Right lobe of liver (tissue), 6 donors: ENCODE measurements around the gene FRMPD4. TPM values are rescaled to one million over a fixed set of nuclear protein-coding genes. Genes with fewer than 3 reads are reported as not detected.

ENCODE experiments used
- ATAC-seq, 4 donors: fragments of 200-7000 bp; cut with Tn5 transposase; one replicate each; pipeline ENCODE4 v1.9.1; 2020; ENCODE audit warnings: mild to moderate bottlenecking in 4 of 4, moderate library complexity in 4 of 4
- DNase-seq, 3 donors: peaks; one replicate each; pipeline ENCODE4 v3.0.0-alpha.2; 2020
- H3K27ac ChIP-seq, 3 donors: fragments of 200-600 bp; one replicate each; pipeline ENCODE4 v1.8.0; 2022
- H3K27me3 ChIP-seq, 2 donors: fragments of 200-600 bp; one replicate each; pipeline ENCODE4 v1.8.0; 2022
- H3K36me3 ChIP-seq, 4 donors: fragments of 200-600 bp; sonication (generic) in 1 of 4; one replicate each; pipeline versions ENCODE4 v1.5.1 to v1.8.0; 2017 to 2022; ENCODE audit warnings: control low read depth in 1 of 4
- H3K4me1 ChIP-seq, 4 donors: fragments of 200-600 bp; sonication (generic) in 1 of 4; one replicate each; pipeline versions ENCODE4 v1.5.1 to v1.8.0; 2017 to 2022; ENCODE audit warnings: control low read depth in 1 of 4
- H3K4me3 ChIP-seq, 3 donors: fragments of 200-600 bp; one replicate each; pipeline ENCODE4 v1.8.0; 2022
- H3K9me3 ChIP-seq, 4 donors: fragments of 200-600 bp; sonication (generic) in 1 of 4; one replicate each; pipeline versions ENCODE4 v1.5.1 to v1.8.0; 2017 to 2022; ENCODE audit warnings: control low read depth in 1 of 4
- POLR2A ChIP-seq: fragments of 450-650 bp; IDR thresholded peaks from one replicate; pipeline ENCODE4 v1.6.1; 2017; ENCODE audit warnings: antibody characterized with exemption, mild to moderate bottlenecking
- WGBS: methylation state at CpG from one replicate; pipeline ENCODE4 v1.1.6; 2018; ENCODE audit warnings: low coverage, low lambda C conversion rate; ENCODE audit not compliant: insufficient coverage; ENCODE audit errors: missing lambda C conversion rate; 5-methylcytosine and 5-hydroxymethylcytosine counted together
- intact Hi-C, 2 donors: fragments of 100-400 bp; cut with DNase I; formaldehyde crosslinking; loops; one replicate each; pipeline versions ENCODE4 v1.11.2 to v1.14.1; 2022
- total RNA-seq, 6 experiments: library from RNA; depleted of rRNA in 2 of 6; stranded (reverse); fragments of >200 nt in 2 of 6; fragmentation: NEBNext Ultra II Directional in 3 of 6; extraction: Animal tissue kit (Norgen Biotek cat#: 25700) in 3 of 6; gene quantifications; one replicate each; pipeline versions ENCODE4 v1.1.0 to v1.2.4, GENCODE V29; 2016 to 2023
- TF ChIP-seq, protein P1 (sequence below), 4 donors: fragments of 200-600 bp in 3 of 4; fragments of 450-650 bp in 1 of 4; IDR thresholded peaks; one replicate each; pipeline versions ENCODE4 v1.5.1 to v1.8.0; 2016 to 2022; ENCODE audit warnings: antibody characterized with exemption in 4 of 4, mild to moderate bottlenecking in 2 of 4
- donor health status: DM: no; HTN: yes; CAD: no.
- donor health status: DM: no; HTN: no; CAD: no.
- donor health status: DM: no; HTN: no; CAD: no.
- donor health status: DM: no; HTN: yes; CAD: no.
- donor health status: DM: no; HTN: yes; CAD: no.

FRMPD4 gene
- total RNA-seq, 6 experiments from 2014 or later: 0.05 to 0.12 (median 0.06) TPM; not detected in 3

GRCh38 chrX:12567857-12568256 is 429.6 kb downstream of the FRMPD4 start:
- H3K4me3 ChIP-seq: no peak overlapping the region
- peak in 1 of 4 donors; percentile 35 for ATAC-seq
- TF ChIP-seq POLR2A: no peak
- TF ChIP-seq, protein P1, sequence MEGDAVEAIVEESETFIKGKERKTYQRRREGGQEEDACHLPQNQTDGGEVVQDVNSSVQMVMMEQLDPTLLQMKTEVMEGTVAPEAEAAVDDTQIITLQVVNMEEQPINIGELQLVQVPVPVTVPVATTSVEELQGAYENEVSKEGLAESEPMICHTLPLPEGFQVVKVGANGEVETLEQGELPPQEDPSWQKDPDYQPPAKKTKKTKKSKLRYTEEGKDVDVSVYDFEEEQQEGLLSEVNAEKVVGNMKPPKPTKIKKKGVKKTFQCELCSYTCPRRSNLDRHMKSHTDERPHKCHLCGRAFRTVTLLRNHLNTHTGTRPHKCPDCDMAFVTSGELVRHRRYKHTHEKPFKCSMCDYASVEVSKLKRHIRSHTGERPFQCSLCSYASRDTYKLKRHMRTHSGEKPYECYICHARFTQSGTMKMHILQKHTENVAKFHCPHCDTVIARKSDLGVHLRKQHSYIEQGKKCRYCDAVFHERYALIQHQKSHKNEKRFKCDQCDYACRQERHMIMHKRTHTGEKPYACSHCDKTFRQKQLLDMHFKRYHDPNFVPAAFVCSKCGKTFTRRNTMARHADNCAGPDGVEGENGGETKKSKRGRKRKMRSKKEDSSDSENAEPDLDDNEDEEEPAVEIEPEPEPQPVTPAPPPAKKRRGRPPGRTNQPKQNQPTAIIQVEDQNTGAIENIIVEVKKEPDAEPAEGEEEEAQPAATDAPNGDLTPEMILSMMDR (IDR thresholded peaks at IDR 0.05): peak; percentile 34 to 76 (median 60)
- H3K4me1 ChIP-seq: no peaks in the 10 kb centered on the region
- H3K27ac ChIP-seq: no peak overlapping the region
- intact Hi-C loops: no loop called here
- no peak for DNase-seq
- H3K9me3 ChIP-seq: no peaks in the 10 kb centered on the region
- no peaks in the 10 kb centered on the region for H3K36me3 ChIP-seq
- 17% methylated on average over 2 of the region's 2 CpGs for WGBS
- no peaks in the 10 kb centered on the region for H3K27me3 ChIP-seq

- no peaks in the 10 kb centered on the region for H3K4me1 ChIP-seq
- no peak for ATAC-seq
- 38% methylated on average over 4 of the region's 4 CpGs for WGBS
- no peak overlapping the region for H3K27ac ChIP-seq
- no peak overlapping the region for H3K4me3 ChIP-seq
- no peak for DNase-seq
- intact Hi-C loops: no loop called here
- H3K36me3 ChIP-seq: no peaks in the 10 kb centered on the region
- no peak for TF ChIP-seq POLR2A
- TF ChIP-seq, protein P1 (IDR thresholded peaks at IDR 0.05): no peak
- H3K9me3 ChIP-seq: no peaks in the 10 kb centered on the region
- H3K27me3 ChIP-seq: peaks cover 0 to 5% of the 10 kb centered on the region in 2 donors
Measured at GRCh38 chrX:12570859-12571501, 432.7 kb downstream of the FRMPD4 start.

- no peak for ATAC-seq
- Histone ChIP-seq H3K36me3 (no peaks in the 10 kb centered on the region), H3K4me3 (no peak overlapping the region), H3K27me3 (peaks cover 0 to 3% of the 10 kb centered on the region in 2 donors), H3K4me1 (no peaks in the 10 kb centered on the region), H3K9me3 (no peaks in the 10 kb centered on the region), H3K27ac (no peak overlapping the region)
- 54% methylated on average over 5 of the region's 5 CpGs for WGBS
- no peak for TF ChIP-seq POLR2A
- TF ChIP-seq, protein P1 (IDR thresholded peaks at IDR 0.05): no peak
- intact Hi-C loops: no loop called here
- no peak for DNase-seq
Measured at GRCh38 chrX:12579311-12579710, 441.0 kb downstream of the FRMPD4 start.

DNA sequence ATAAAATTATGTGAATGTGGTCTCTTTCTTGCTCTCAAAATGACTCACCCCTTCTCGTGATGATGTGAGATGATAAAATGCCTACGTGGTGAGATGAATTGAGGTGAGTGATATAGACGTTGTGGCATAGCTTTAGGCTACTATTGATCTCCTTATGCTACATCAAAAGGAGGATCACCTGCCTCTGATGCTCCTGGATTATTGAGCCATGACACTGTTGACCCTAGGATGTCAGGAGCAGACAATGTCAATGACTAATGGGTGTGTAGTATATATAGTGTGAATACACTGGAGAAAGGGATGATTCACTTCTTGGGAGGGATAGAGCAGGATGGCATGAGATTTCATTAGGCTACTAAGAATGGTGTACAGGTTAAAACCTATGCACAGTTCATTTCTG is 442.3 kb downstream of the FRMPD4 start:
- DNase-seq (no peak), ATAC-seq (no peak)
- Histone ChIP-seq H3K4me1 (no peaks in the 10 kb centered on the region), H3K4me3 (no peak overlapping the region), H3K27ac (no peak overlapping the region), H3K36me3 (no peaks in the 10 kb centered on the region), H3K27me3 (no peaks in the 10 kb centered on the region), H3K9me3 (no peaks in the 10 kb centered on the region)
- TF ChIP-seq POLR2A: no peak
- TF ChIP-seq, protein P1 (IDR thresholded peaks at IDR 0.05): no peak
- intact Hi-C loops: no loop called here
- 27% methylated on average over 3 of the region's 3 CpGs for WGBS
